ENCODE results near the gene CCDC134. TPM values are rescaled to one million over a fixed set of nuclear protein-coding genes. Genes with fewer than 3 reads are reported as not detected.
A peak's percentile ranks its signal among the peaks of the same experiment; 100 is the strongest.

Gene CCDC134
- total RNA-seq, 1 donor from 2014 or later = 11.3 TPM

GRCh38 chr22:41844036-41844435 is 43.6 kb downstream of the CCDC134 start:
- Histone ChIP-seq H3K27me3 (ENCODE audit: insufficient read depth, low read length) (no peaks in the 10 kb centered on the region), H3K9ac (ENCODE audit: low read length) (no peak overlapping the region), H3K79me2 (ENCODE audit: insufficient read depth, low read length) (peaks cover 96% of the 10 kb centered on the region), H4K20me1 (ENCODE audit: insufficient read depth, low read length) (peaks cover 91% of the 10 kb centered on the region), H3K4me3 (ENCODE audit: insufficient read depth, low read depth, low read length) (no peak overlapping the region), H3K4me2 (ENCODE audit: low read length) (no peak overlapping the region), H2AFZ (ENCODE audit: low read depth, low read length) (no peak overlapping the region), H3K4me1 (ENCODE audit: insufficient read depth, low read length) (peaks cover 12% of the 10 kb centered on the region), H3K36me3 (ENCODE audit: insufficient read depth, low read length) (peaks cover 7% of the 10 kb centered on the region), H3K9me3 (ENCODE audit: insufficient read depth, low read depth, low read length) (no peaks in the 10 kb centered on the region), H3K27ac (ENCODE audit: low read depth, low read length) (no peak overlapping the region)
- Mint-ChIP-seq H3K27ac (ENCODE audit: unreplicated experiment) (no peak overlapping the region), H3K27me3 (ENCODE audit: low read depth, unreplicated experiment) (no peaks in the 10 kb centered on the region), H3K36me3 (ENCODE audit: low read depth, unreplicated experiment) (peaks cover 2% of the 10 kb centered on the region), H3K4me1 (ENCODE audit: low read depth, unreplicated experiment) (peaks cover 36% of the 10 kb centered on the region), H3K9me3 (ENCODE audit: unreplicated experiment) (no peaks in the 10 kb centered on the region), H3K4me3 (ENCODE audit: unreplicated experiment) (no peak overlapping the region)
- FAIRE-seq (no peak), DNase-seq (ENCODE audit: low read depth) (no peak)
- no peak for TF ChIP-seq EZH2 (IDR thresholded peaks at IDR 0.05; ENCODE audit: insufficient read depth, low read length)
- no peak for TF ChIP-seq CTCF (IDR thresholded peaks at IDR 0.05; ENCODE audit: insufficient read depth, low read depth, low read length)

- Mint-ChIP-seq H3K27me3 (ENCODE audit: low read depth, unreplicated experiment) (no peaks in the 10 kb centered on the region), H3K27ac (ENCODE audit: unreplicated experiment) (no peak overlapping the region), H3K9me3 (ENCODE audit: unreplicated experiment) (no peaks in the 10 kb centered on the region), H3K4me1 (ENCODE audit: low read depth, unreplicated experiment) (peaks cover 36% of the 10 kb centered on the region), H3K36me3 (ENCODE audit: low read depth, unreplicated experiment) (peaks cover 2% of the 10 kb centered on the region), H3K4me3 (ENCODE audit: unreplicated experiment) (no peak overlapping the region)
- H3K36me3 ChIP-seq (ENCODE audit: insufficient read depth, low read length) = peaks cover 7% of the 10 kb centered on the region
- H3K4me1 ChIP-seq (ENCODE audit: insufficient read depth, low read length) = peaks cover 12% of the 10 kb centered on the region
- no peak overlapping the region for H3K4me2 ChIP-seq (ENCODE audit: low read length)
- H3K4me3 ChIP-seq (ENCODE audit: insufficient read depth, low read depth, low read length) = no peak overlapping the region
- TF ChIP-seq EZH2 (IDR thresholded peaks at IDR 0.05; ENCODE audit: insufficient read depth, low read length) = no peak
- no peak for TF ChIP-seq CTCF (IDR thresholded peaks at IDR 0.05; ENCODE audit: insufficient read depth, low read depth, low read length)
- no peak overlapping the region for H3K9ac ChIP-seq (ENCODE audit: low read length)
- DNase-seq (ENCODE audit: low read depth) (no peak), FAIRE-seq (no peak)
- H4K20me1 ChIP-seq (ENCODE audit: insufficient read depth, low read length) = peaks cover 91% of the 10 kb centered on the region
- H3K27me3 ChIP-seq (ENCODE audit: insufficient read depth, low read length) = no peaks in the 10 kb centered on the region
- no peak overlapping the region for H3K27ac ChIP-seq (ENCODE audit: low read depth, low read length)
- peaks cover 96% of the 10 kb centered on the region for H3K79me2 ChIP-seq (ENCODE audit: insufficient read depth, low read length)
- no peaks in the 10 kb centered on the region for H3K9me3 ChIP-seq (ENCODE audit: insufficient read depth, low read depth, low read length)
- H2AFZ ChIP-seq (ENCODE audit: low read depth, low read length) = no peak overlapping the region
Observed at GRCh38 chr22:41844513-41844912, 44.0 kb downstream of the CCDC134 start.

DNA sequence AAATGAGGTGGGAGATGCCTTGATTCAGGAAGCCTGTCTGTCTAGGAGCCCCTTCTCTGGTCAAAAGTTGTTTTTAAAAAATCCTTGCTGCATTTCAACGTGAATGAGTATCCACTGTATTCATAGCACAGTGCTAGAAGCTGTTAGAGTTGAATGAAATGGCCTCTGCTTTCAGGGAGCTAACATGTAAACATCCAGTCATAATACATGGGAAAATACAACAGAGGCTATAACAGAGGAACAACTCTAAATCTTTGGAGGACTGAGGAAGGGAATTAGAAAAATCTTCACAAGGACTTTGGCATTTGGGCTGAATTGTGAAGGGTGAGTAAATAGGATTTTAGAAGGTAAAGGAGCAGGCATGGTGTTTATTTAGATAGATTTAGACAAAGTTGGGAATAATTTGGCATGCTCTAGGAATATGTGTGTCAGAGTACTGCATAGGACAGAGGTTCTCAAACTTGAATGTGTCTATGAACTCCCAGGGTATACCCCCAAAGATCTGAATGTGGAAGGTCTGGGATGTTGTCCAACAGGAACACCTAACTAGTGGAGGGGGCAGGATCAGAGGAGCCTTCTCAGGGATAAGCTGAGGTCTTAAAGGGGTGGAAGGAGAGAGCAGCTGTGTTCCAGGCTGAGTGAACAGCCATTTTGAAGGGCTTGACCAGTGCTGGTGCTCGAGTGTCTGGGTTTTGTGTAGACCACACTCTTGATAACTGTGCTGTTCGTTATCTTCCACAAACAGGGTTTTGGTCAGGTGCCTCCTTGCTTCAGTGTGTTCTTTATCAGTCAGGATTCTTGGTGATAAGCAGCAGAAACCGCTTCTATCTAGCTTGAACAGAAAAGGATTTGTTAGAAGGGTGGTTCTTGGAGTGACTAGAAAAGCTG is 45.1 kb downstream of the CCDC134 start:
- Histone ChIP-seq H3K36me3 (ENCODE audit: insufficient read depth, low read length) (peaks cover 7% of the 10 kb centered on the region), H3K9me3 (ENCODE audit: insufficient read depth, low read depth, low read length) (no peaks in the 10 kb centered on the region), H3K27me3 (ENCODE audit: insufficient read depth, low read length) (no peaks in the 10 kb centered on the region), H3K9ac (ENCODE audit: low read length) (no peak overlapping the region), H3K27ac (ENCODE audit: low read depth, low read length) (no peak overlapping the region), H3K4me3 (ENCODE audit: insufficient read depth, low read depth, low read length) (no peak overlapping the region), H3K4me2 (ENCODE audit: low read length) (peak overlapping the region; percentile 16), H3K79me2 (ENCODE audit: insufficient read depth, low read length) (peaks cover 92% of the 10 kb centered on the region), H2AFZ (ENCODE audit: low read depth, low read length) (no peak overlapping the region), H4K20me1 (ENCODE audit: insufficient read depth, low read length) (peaks cover 92% of the 10 kb centered on the region), H3K4me1 (ENCODE audit: insufficient read depth, low read length) (peaks cover 12% of the 10 kb centered on the region)
- no peak for FAIRE-seq
- Mint-ChIP-seq H3K9me3 (ENCODE audit: unreplicated experiment) (no peaks in the 10 kb centered on the region), H3K4me3 (ENCODE audit: unreplicated experiment) (no peak overlapping the region), H3K36me3 (ENCODE audit: low read depth, unreplicated experiment) (peaks cover 2% of the 10 kb centered on the region), H3K27ac (ENCODE audit: unreplicated experiment) (peak overlapping the region; percentile 35), H3K27me3 (ENCODE audit: low read depth, unreplicated experiment) (no peaks in the 10 kb centered on the region), H3K4me1 (ENCODE audit: low read depth, unreplicated experiment) (peaks cover 36% of the 10 kb centered on the region)
- TF ChIP-seq EZH2 (IDR thresholded peaks at IDR 0.05; ENCODE audit: insufficient read depth, low read length) (no peak), CTCF (IDR thresholded peaks at IDR 0.05; ENCODE audit: insufficient read depth, low read depth, low read length) (no peak)
- no peak for DNase-seq (ENCODE audit: low read depth)
